HepG2 (cell line): ENCODE data around the gene SLC25A23. TPM values are rescaled to one million over a fixed set of nuclear protein-coding genes. Genes with fewer than 3 reads are reported as not detected.

Experiments
- ARHGAP35 ChIP-seq: sonication (generic); formaldehyde crosslinking; IDR thresholded peaks from 2 replicates; pipeline ENCODE4 v1.9.0; 2022; ENCODE audit warnings: mild to moderate bottlenecking, inconsistent platforms, moderate library complexity, missing genetic modification reagents, borderline replicate concordance
- ATRX ChIP-seq: sonication (generic); formaldehyde crosslinking; IDR thresholded peaks from 2 replicates; pipeline ENCODE4 v1.4.0; 2020; ENCODE audit warnings: missing genetic modification reagents, borderline replicate concordance
- BHLHE40 ChIP-seq: IDR thresholded peaks from 2 replicates; pipeline ENCODE4 v1.6.1; 2011; ENCODE audit warnings: low read length, improper control_type of control experiment
- CENPBD1 ChIP-seq: sonication (generic); formaldehyde crosslinking; IDR thresholded peaks from 2 replicates; pipeline ENCODE4 v1.8.0; 2022; ENCODE audit warnings: missing genetic modification reagents, low read depth, mild to moderate bottlenecking, borderline replicate concordance
- DDIT3 ChIP-seq: sonication (generic); formaldehyde crosslinking; IDR thresholded peaks from 2 replicates; pipeline ENCODE4 v1.4.0; 2020; ENCODE audit warnings: mild to moderate bottlenecking, missing genetic modification reagents
- HNF4A ChIP-seq: sonication (generic); formaldehyde crosslinking; IDR thresholded peaks from 2 replicates; pipeline ENCODE4 v1.4.0; 2020; ENCODE audit warnings: missing genetic modification reagents
- IRF9 ChIP-seq: sonication (generic); formaldehyde crosslinking; IDR thresholded peaks from 2 replicates; pipeline ENCODE4 v1.8.0; 2022; ENCODE audit warnings: missing genetic modification reagents, mild to moderate bottlenecking, borderline replicate concordance
- MED1 ChIP-seq: sonication (generic); formaldehyde crosslinking; IDR thresholded peaks from 2 replicates; pipeline ENCODE4 v1.4.0; 2020; ENCODE audit warnings: missing genetic modification reagents
- MED8 ChIP-seq: sonication (generic); formaldehyde crosslinking; IDR thresholded peaks from 2 replicates; pipeline ENCODE4 v1.8.1; 2023; ENCODE audit warnings: mild to moderate bottlenecking, missing genetic modification reagents; ENCODE audit not compliant: insufficient replicate concordance
- MTA3 ChIP-seq: sonication (generic); formaldehyde crosslinking; IDR thresholded peaks from 2 replicates; pipeline ENCODE4 v1.4.0; 2020; ENCODE audit warnings: missing genetic modification reagents
- MYPOP ChIP-seq: sonication (generic); formaldehyde crosslinking; IDR thresholded peaks from 2 replicates; pipeline ENCODE4 v1.8.1; 2023; ENCODE audit warnings: mild to moderate bottlenecking, moderate library complexity, missing genetic modification reagents
- SIX1 ChIP-seq: sonication (generic); formaldehyde crosslinking; IDR thresholded peaks from 2 replicates; pipeline ENCODE4 v1.4.0; 2020; ENCODE audit warnings: missing genetic modification reagents, borderline replicate concordance
- SRY ChIP-seq: sonication (generic); formaldehyde crosslinking; IDR thresholded peaks from 2 replicates; pipeline ENCODE4 v1.8.0; 2022; ENCODE audit warnings: mild to moderate bottlenecking, missing genetic modification reagents
- YEATS4 ChIP-seq: sonication (generic); formaldehyde crosslinking; IDR thresholded peaks from 2 replicates; pipeline ENCODE4 v1.4.0; 2020; ENCODE audit warnings: missing genetic modification reagents, borderline replicate concordance
- ZBTB33 ChIP-seq: sonication (generic); formaldehyde crosslinking; IDR thresholded peaks from 2 replicates; pipeline ENCODE4 v1.4.0; 2020; ENCODE audit warnings: missing genetic modification reagents
- ZBTB42 ChIP-seq: sonication (generic); formaldehyde crosslinking; IDR thresholded peaks from 2 replicates; pipeline ENCODE4 v1.5.0; 2020; ENCODE audit warnings: mild to moderate bottlenecking, missing genetic modification reagents
- ZFP36L1 ChIP-seq: sonication (generic); formaldehyde crosslinking; IDR thresholded peaks from 2 replicates; pipeline ENCODE4 v1.8.0; 2022; ENCODE audit warnings: mild to moderate bottlenecking, missing genetic modification reagents, moderate library complexity
- ZFP91 ChIP-seq: sonication (generic); formaldehyde crosslinking; IDR thresholded peaks from 2 replicates; pipeline ENCODE4 v1.9.0; 2022; ENCODE audit warnings: missing genetic modification reagents, mild to moderate bottlenecking, borderline replicate concordance
- ZNF292 ChIP-seq: sonication (generic); formaldehyde crosslinking; IDR thresholded peaks from 2 replicates; pipeline ENCODE4 v1.8.1; 2022; ENCODE audit warnings: mild to moderate bottlenecking, low read depth, missing genetic modification reagents, borderline replicate concordance
- ZNF782 ChIP-seq: sonication (generic); formaldehyde crosslinking; IDR thresholded peaks from 2 replicates; pipeline ENCODE4 v1.4.0; 2020; ENCODE audit warnings: missing genetic modification reagents, mild to moderate bottlenecking, borderline replicate concordance
- ZZZ3 ChIP-seq: sonication (generic); formaldehyde crosslinking; IDR thresholded peaks from 2 replicates; pipeline ENCODE4 v1.4.0; 2020; ENCODE audit warnings: missing genetic modification reagents, mild to moderate bottlenecking, borderline replicate concordance
- polyA plus RNA-seq, 8 experiments: library from polyadenylated mRNA; depleted of rRNA in 3 of 8; stranded (reverse) in 7 of 8; unstranded in 1 of 8; fragments of >200 nt; fragmentation: Illumina TruSeq in 4 of 8; extraction: Trizol in 4 of 8; gene quantifications; 2 replicates each; pipeline versions ENCODE4 v1.2.1 to v1.2.3, GENCODE V29; 2011 to 2016; ENCODE audit warnings: low read depth in 4 of 8, missing spikeins in 1 of 8, mixed read lengths in 1 of 8; ENCODE audit not compliant: insufficient read depth in 1 of 8
- total RNA-seq, 5 experiments: library from RNA; depleted of rRNA; stranded (reverse); fragments of >200 nt; fragmentation: Illumina TruSeq; extraction: Trizol; gene quantifications; 2 replicates each; pipeline ENCODE4 v1.2.3, GENCODE V29; 2016; ENCODE audit warnings: low read depth in 1 of 5

The SLC25A23 gene
- total and polyA plus RNA-seq, 2 of the 13 experiments (the other 11 are each of a cell fraction or from before 2014, with no cell fraction given) = 12.4 to 15.2 TPM

GRCh38 chr19:6481541-6482342 is 22.1 kb upstream of the SLC25A23 start, which contains the start of gene DENND1C (continued):
- TF ChIP-seq ZBTB33 (CRISPR knock-in tag) (0 out of 2 replicates have a peak, but pooled peaks have one; percentile 5), SRY (CRISPR knock-in tag) (no peak), MED8 (CRISPR knock-in tag) (no peak), YEATS4 (CRISPR knock-in tag) (no peak), IRF9 (no peak), ZBTB42 (CRISPR knock-in tag) (no peak), DDIT3 (CRISPR knock-in tag) (no peak), MTA3 (CRISPR knock-in tag) (no peak), ZFP36L1 (CRISPR knock-in tag) (no peak), SIX1 (CRISPR knock-in tag) (no peak), ATRX (CRISPR knock-in tag) (no peak), ZFP91 (CRISPR knock-in tag) (peak; percentile 12; the same call in 1 of the 2 replicates), MYPOP (CRISPR knock-in tag) (no peak), HNF4A (CRISPR knock-in tag) (peak; percentile 82), ZNF782 (CRISPR knock-in tag) (no peak), ZZZ3 (no peak), CENPBD1 (CRISPR knock-in tag) (no peak), ARHGAP35 (CRISPR knock-in tag) (no peak), BHLHE40 (0 out of 2 replicates have a peak, but pooled peaks have one; percentile 6), ZNF292 (0 out of 2 replicates have a peak, but pooled peaks have one; percentile 49), MED1 (CRISPR knock-in tag) (no peak)
